NAMALWA (cell line): Measurements from ENCODE around the gene SEMA3B.
A peak's percentile ranks its signal among the peaks of the same experiment; 100 is the strongest.

Experiments used
- DNase-seq: peaks from one replicate; pipeline ENCODE4 v3.0.0-alpha.2; 2015; ENCODE audit warnings: low spot score

SEMA3B gene

DNA sequence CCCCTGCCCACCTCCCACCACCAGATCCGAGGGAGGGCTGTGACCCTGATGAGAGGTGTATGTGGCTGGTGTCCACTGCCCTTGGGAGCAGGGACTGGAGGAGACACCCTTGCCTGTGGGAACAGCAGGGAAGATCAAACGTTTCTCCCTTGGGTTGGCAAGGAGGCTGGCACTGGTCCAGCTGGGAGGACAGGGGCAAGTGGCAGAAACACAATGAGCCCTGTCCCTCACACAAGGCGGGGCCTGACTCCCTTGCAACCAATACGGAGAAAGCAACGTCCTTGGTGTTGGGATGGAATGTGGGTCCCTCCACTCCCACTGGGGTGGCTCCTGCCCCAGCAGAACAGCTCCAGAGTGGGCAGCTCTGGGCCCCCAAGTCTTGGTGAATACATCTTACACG is 48.4 kb downstream of the SEMA3B start:
- DNase-seq = no peak

GRCh38 chr3:50318163-50318562 is 49.2 kb downstream of the SEMA3B start:
- no peak for DNase-seq

GRCh38 chr3:50318615-50319014 is 49.7 kb downstream of the SEMA3B start:
- DNase-seq = no peak

GRCh38 chr3:50319181-50319893 is 50.4 kb downstream of the SEMA3B start:
- no peak for DNase-seq

GRCh38 chr3:50319894-50320625 is 51.1 kb downstream of the SEMA3B start:
- DNase-seq = no peak

GRCh38 chr3:50320853-50321335 is 51.9 kb downstream of the SEMA3B start:
- DNase-seq = peak; percentile 35

DNA sequence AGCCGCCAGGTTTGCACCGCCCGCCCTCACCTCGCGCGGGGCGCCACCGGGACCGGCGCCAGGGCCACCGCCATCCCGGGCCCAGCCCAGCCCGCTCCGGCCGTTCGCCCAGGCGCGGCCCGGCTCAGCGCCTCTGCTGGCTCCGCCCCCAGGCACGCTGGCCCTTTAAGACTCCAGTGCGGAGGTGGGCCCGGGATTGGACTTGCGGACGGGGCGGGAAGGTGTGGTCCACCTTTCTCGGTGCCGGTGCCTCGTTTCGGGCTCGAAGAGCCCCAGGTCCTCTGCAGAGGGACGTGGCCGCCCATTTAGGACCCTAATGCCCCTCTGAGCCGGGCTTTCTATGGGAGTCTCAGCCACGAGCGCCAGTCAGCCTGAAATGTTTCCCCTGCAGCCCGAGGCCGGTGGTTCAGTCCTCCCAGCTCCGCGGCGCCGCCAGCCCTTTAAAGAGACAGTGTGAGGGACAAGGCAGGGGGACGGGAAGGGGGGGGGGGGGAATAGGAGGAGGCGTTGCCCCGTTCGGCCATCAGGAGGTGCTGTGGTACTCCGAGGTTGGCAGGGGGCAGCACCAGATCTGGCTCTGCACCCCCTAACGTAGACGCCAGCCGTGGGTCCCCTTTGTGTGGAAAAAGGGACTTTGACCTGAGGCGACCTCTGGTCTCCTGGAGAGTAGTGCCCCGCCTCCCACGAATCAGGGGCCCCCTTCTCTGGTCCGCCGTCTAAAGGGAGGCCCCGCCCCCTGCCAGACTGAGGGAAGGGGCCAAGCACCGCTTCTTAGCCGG is 52.6 kb downstream of the SEMA3B start:
- DNase-seq = peak; percentile 77

DNA sequence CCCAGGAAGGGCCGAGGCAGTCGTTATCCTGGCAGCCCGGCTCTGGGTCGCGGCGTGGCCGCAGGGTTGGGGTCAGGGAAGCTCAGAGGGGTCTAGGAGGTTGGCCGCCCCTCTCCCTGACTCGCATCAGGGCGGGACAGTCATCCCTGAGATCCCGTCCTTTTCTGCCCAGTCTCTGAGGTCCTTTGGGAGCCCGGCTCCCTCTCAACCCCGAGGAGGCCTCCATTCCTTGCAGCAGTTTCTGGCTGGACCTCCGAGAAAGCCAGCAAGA is 53.1 kb downstream of the SEMA3B start:
- no peak for DNase-seq

DNA sequence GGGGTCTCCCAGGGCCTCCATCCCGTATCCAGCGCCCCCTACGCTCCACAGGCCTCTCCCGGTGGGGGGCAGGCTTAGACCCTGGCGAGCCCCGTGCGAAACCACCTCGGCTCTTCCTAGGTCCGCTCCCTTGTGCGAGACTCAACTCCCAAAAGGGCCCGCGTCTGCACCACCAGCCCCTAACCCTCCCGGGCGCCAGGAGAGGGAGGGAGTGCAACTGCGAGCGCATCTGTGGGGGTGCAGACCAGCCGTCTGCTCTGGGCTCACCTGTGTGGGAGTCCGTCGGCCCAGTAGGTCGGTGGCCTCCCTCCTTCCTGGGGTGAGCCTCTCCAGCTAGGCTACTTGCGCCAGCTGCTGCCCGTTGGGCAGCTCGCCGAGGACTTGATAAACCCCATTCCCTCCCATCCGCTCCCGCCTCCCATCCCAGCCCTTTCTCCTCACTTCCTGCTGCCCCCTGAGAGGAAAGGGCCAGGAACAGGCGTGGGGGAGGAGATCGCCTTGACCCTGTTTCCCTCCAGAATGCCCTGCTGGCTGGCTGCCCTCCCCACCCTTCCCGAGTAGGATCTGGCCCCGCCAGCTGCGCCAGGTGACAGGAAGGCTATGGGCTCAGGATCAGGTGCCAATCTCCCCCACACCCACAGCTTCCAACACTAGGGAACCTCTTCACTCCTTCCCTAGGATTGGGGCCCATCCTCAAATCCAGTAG is 53.6 kb downstream of the SEMA3B start, which contains the start of gene HYAL2:
HYAL2 (minus strand) TSS at position 360 of the 706 bp plus-strand sequence. CDS start 2,256 bp downstream, outside the sequence.
- no peak for DNase-seq

GRCh38 chr3:50323092-50323600 is 54.2 kb downstream of the SEMA3B start:
- no peak for DNase-seq

DNA sequence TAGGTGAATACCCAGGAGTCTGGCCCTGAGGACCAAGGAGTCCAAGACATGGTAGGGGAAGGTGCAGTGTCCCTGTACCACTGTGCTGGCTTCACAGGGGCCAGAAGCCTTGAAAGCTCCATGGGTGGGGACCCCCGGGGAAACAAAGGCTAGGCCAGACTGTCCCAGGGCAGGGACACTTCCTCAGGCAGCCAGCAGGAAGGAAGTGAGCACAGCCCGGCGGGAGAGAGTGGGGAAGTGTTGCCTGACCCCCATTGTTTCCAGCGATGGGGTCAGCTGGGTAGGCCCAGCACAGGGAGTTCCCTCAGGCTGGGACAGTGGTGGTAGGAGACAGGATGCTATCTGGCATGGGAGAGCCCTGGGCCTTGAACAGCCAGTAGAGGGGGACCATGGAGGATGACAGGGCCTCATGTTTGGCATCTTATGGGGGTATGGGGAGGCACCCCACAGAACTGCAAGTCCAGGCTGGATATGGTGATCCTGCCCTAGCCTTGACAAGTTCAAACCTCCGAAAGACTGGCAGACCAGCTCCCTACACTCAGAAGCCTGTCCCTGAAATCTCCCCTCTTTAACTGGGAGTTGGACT is 54.8 kb downstream of the SEMA3B start:
- DNase-seq = no peak

- peak; percentile 74 for DNase-seq
Measured at GRCh38 chr3:50324351-50325112, 55.6 kb downstream of the SEMA3B start.

DNA sequence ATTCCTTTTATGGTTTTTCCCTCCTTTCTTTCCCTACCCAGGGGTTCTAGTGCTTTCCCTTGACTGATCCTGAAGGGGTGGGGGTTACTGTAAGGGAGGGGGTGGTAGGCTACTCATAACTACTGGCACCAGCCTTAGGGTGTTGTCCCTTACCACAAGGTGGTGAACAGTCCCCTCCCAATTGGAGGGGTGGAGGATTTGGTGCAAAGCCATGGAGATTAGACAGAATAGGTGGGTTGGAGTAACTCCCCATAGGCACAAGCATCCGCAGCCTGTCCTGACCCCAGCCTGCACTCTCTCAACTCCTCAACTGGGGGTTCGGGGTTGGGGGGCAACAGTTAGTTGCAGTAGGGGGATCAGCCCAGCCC is 56.1 kb downstream of the SEMA3B start:
- no peak for DNase-seq

DNA sequence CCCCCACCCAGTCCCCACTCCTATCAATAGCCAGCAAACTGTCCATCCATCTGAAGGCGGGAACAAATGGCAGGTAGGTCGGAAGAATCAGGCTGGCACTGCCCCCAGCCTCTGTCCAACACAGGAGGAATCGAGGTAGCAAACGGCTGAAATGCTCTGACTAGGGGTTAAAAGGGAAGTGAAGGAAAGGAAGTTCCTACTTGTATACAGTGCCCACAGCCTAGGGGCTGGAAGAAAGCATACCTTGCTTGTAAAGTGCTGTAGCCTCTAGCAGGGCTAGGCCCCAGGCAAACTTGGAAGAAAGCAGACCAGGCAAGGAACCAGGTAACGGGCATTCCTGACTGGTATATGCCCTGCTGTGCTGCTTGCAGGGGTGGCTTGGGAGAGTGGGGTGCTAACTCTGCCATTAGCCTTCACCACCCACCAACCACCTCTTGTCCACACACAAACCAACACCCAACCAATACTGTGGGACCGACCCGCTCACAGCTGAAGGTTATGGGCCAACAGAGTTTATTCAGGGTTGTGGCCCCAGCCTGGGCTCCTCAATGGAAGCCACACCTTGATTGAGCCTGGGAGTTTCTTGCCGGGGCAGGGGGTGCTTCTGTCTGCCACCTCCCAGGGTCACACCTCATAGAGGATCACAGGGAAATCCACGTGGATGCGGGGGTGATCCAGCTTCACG is 56.7 kb downstream of the SEMA3B start:
- no peak for DNase-seq

DNA sequence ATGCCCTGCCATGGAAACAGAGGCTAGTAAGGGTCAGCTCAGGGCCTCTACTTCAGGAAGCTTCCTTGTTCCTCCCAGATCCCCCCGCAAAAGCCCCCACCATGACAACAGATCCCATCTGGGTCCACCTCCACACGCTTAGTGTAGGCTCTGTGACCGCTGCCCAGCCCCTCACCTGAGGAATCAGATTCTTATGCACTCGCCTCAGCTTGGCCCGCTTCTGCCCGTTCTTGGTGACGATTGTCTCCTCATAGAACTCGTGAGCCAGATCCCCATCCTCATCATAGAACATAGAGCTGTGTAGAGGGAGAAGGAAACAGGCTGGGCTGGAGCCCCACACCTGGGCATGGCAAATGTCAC is 57.2 kb downstream of the SEMA3B start:
- DNase-seq = no peak

GRCh38 chr3:50327129-50327528 is 58.2 kb downstream of the SEMA3B start:
- no peak for DNase-seq
